OCI-LY3 (cell line): ENCODE measurements around the gene LIPE.
"Not testable (repeated sequence)": the region's sequence is repeated elsewhere in the genome, so short reads cannot be mapped to it uniquely, and the experiment has no call there.

Experiments used
- H2AFZ ChIP-seq: fragments of 200-600, 300-600 bp; shearing (Covaris generic); 2 replicates; pipeline ENCODE4 v1.6.0; 2014; ENCODE audit warnings: antibody characterized with exemption, low read depth, low read length
- H3K27ac ChIP-seq: fragments of 200-600, 300-600 bp; sonication (generic); 2 replicates; pipeline ENCODE4 v1.5.1; 2014; ENCODE audit warnings: mild to moderate bottlenecking, low read length, moderate library complexity, mixed read lengths
- H3K27me3 ChIP-seq: fragments of 200-600, 300-600 bp; sonication (generic); 2 replicates; pipeline ENCODE4 v1.6.1; 2014; ENCODE audit warnings: low read depth, low read length, mixed read lengths
- H3K36me3 ChIP-seq: fragments of 200-600, 300-600 bp; sonication (generic); replicated peaks from 2 replicates; pipeline ENCODE3; 2014; ENCODE audit warnings: low read depth, low read length, mixed read lengths
- H3K4me1 ChIP-seq: fragments of 300-600, 200-600 bp; sonication (generic); 2 replicates; pipeline ENCODE4 v1.6.1; 2014; ENCODE audit warnings: low read length, mixed read lengths
- H3K4me2 ChIP-seq: fragments of 200-600, 300-600 bp; sonication (generic); 2 replicates; pipeline ENCODE4 v1.6.1; 2014; ENCODE audit warnings: low read length, mixed read lengths
- H3K4me3 ChIP-seq: fragments of 300-600, 200-600 bp; sonication (generic); 2 replicates; pipeline ENCODE4 v1.5.1; 2014; ENCODE audit warnings: antibody characterized with exemption, mild to moderate bottlenecking, low read length, moderate library complexity
- H3K79me2 ChIP-seq: fragments of 300-600, 200-600 bp; shearing (Covaris generic); 2 replicates; pipeline ENCODE4 v1.6.1; 2014; ENCODE audit warnings: mild to moderate bottlenecking, low read length, mixed read lengths
- H3K9ac ChIP-seq: fragments of 300-600, 200-600 bp; shearing (Covaris generic); 2 replicates; pipeline ENCODE4 v1.6.0; 2014; ENCODE audit warnings: mild to moderate bottlenecking, low read length, moderate library complexity
- H3K9me3 ChIP-seq: fragments of 200-600, 300-600 bp; shearing (Covaris generic); 2 replicates; pipeline ENCODE4 v1.6.1; 2014; ENCODE audit warnings: low read length, mixed read lengths; ENCODE audit not compliant: insufficient read depth
- H4K20me1 ChIP-seq: fragments of 200-600, 300-600 bp; sonication (generic); 2 replicates; pipeline ENCODE4 v1.6.1; 2016; ENCODE audit warnings: low read length, mixed read lengths; ENCODE audit not compliant: insufficient read depth
- CTCF ChIP-seq: fragments of 200-600, 300-600 bp; sonication (generic); IDR thresholded peaks from 2 replicates; pipeline ENCODE4 v1.5.1; 2014; ENCODE audit warnings: antibody characterized with exemption, low read length, low read depth
- EZH2phosphoT487 ChIP-seq: fragments of 200-600 bp; shearing (Covaris generic); IDR thresholded peaks from 2 replicates; pipeline ENCODE4 v1.6.1; 2018; ENCODE audit warnings: antibody characterized with exemption, mixed run types, low read depth

The LIPE gene

DNA sequence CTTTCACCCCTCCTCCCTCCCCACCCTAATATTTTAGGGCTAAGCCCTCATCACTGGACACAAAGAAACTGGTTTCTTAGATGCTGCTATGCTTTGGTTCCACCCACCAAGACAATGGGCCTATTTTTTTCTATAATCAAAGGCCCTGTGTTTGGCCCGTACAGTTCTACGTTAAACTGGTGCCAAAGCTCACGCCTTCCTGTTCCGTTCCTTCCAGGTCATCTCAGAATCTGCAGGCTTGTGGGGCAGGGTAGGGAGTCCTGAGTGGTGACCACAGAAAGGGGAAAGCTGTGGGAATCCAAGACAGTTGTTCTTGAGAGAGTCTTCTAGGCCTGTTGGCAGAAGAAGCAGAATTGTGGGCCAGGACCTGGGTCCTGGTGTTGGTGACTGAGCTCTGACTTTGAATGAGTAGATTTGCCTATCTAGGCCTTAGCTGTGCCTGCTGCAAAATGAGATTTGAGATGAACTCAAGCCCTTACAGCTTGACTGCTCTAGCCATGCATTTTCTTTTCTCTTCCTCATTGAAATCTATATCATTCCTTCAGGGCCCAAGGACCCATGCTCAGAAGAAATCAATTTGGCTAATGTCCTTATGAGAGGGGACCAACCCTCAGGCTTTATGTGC is 34.6 kb upstream of the LIPE start:
- TF ChIP-seq EZH2phosphoT487 (no peak), CTCF (no peak)
- H3K9me3 ChIP-seq: no peaks in the 10 kb centered on the region
- H2AFZ ChIP-seq: no peak overlapping the region

GRCh38 chr19:42461231-42461630 is 34.0 kb upstream of the LIPE start:
- not testable (repeated sequence) for H3K27ac ChIP-seq, H2AFZ ChIP-seq, H3K9ac ChIP-seq, H3K4me2 ChIP-seq, H3K27me3 ChIP-seq, H3K9me3 ChIP-seq, H3K36me3 ChIP-seq, H3K79me2 ChIP-seq, H3K4me3 ChIP-seq, H4K20me1 ChIP-seq
- H3K4me1 ChIP-seq: peaks cover 32% of the 10 kb centered on the region

More for the DNA sequence above, 34.6 kb upstream of the LIPE start:
- Histone ChIP-seq H3K79me2 (no peaks in the 10 kb centered on the region), H3K27ac (peak overlapping the region; percentile 8; the same call in 1 of the 2 replicates), H3K27me3 (no peaks in the 10 kb centered on the region), H3K4me2 (0 out of 2 replicates have a peak overlapping the region, but pooled peaks have one; percentile 3), H3K4me1 (peaks cover 38% of the 10 kb centered on the region), H3K36me3 (no peaks in the 10 kb centered on the region), H3K4me3 (no peak overlapping the region), H3K9ac (no peak overlapping the region), H4K20me1 (no peaks in the 10 kb centered on the region)

- Histone ChIP-seq H3K9ac (no peak overlapping the region), H4K20me1 (no peaks in the 10 kb centered on the region), H3K36me3 (no peaks in the 10 kb centered on the region), H3K4me2 (no peak overlapping the region), H2AFZ (no peak overlapping the region), H3K9me3 (no peaks in the 10 kb centered on the region), H3K4me1 (peaks cover 19% of the 10 kb centered on the region), H3K4me3 (no peak overlapping the region), H3K79me2 (no peaks in the 10 kb centered on the region), H3K27ac (no peak overlapping the region), H3K27me3 (peaks cover 11% of the 10 kb centered on the region)
- TF ChIP-seq CTCF: no peak
- TF ChIP-seq EZH2phosphoT487: no peak
Measured at GRCh38 chr19:42459926-42460325, 32.7 kb upstream of the LIPE start.

- no peak overlapping the region for H3K4me2 ChIP-seq
Measured at GRCh38 chr19:42455621-42456081, 28.5 kb upstream of the LIPE start.

More at GRCh38 chr19:42455621-42456081, 28.5 kb upstream of the LIPE start:
- Histone ChIP-seq H3K4me1 (peaks cover 6% of the 10 kb centered on the region; the same call in 1 of the 2 replicates), H3K79me2 (no peaks in the 10 kb centered on the region), H3K27ac (no peak overlapping the region), H3K27me3 (peaks cover 47% of the 10 kb centered on the region), H3K4me3 (no peak overlapping the region), H4K20me1 (no peaks in the 10 kb centered on the region), H3K9ac (no peak overlapping the region), H3K9me3 (no peaks in the 10 kb centered on the region), H2AFZ (no peak overlapping the region), H3K36me3 (no peaks in the 10 kb centered on the region)
- TF ChIP-seq EZH2phosphoT487: no peak
- no peak for TF ChIP-seq CTCF
